ACC112 (cell line): ENCODE results near the gene NFKB1.

Experiments
- H2AFZ ChIP-seq: fragments of 200-600 bp; sonication (generic); one replicate; pipeline ENCODE4 v1.6.0; 2017; ENCODE audit warnings: antibody characterized with exemption, low read length; ENCODE audit not compliant: unreplicated experiment
- H3K27ac ChIP-seq: fragments of 200-600 bp; sonication (generic); 2 replicates; pipeline ENCODE4 v1.5.1; 2014; ENCODE audit warnings: low read depth, mild to moderate bottlenecking, antibody characterized with exemption, low read length, moderate library complexity
- H3K27me3 ChIP-seq: fragments of 200-600 bp; sonication (generic); 2 replicates; pipeline ENCODE4 v1.6.1; 2014; ENCODE audit warnings: mild to moderate bottlenecking, antibody characterized with exemption, low read length, moderate library complexity, mixed read lengths; ENCODE audit not compliant: insufficient read depth
- H3K36me3 ChIP-seq: fragments of 200-600 bp; sonication (generic); 2 replicates; pipeline ENCODE4 v1.6.1; 2016; ENCODE audit warnings: mild to moderate bottlenecking, antibody characterized with exemption, low read length, moderate library complexity, mixed read lengths; ENCODE audit not compliant: insufficient read depth
- H3K4me1 ChIP-seq: fragments of 200-600 bp; sonication (generic); one replicate; pipeline ENCODE4 v1.6.1; 2016; ENCODE audit warnings: low read length, mixed read lengths; ENCODE audit not compliant: insufficient read depth, unreplicated experiment, control insufficient read depth
- H3K4me3 ChIP-seq: fragments of 200-600 bp; sonication (generic); 2 replicates; pipeline ENCODE4 v1.5.1; 2014; ENCODE audit warnings: mild to moderate bottlenecking, low read depth, low read length
- H3K79me2 ChIP-seq: fragments of 200-600 bp; sonication (generic); one replicate; pipeline ENCODE4 v1.6.0; 2016; ENCODE audit warnings: low read length; ENCODE audit not compliant: control insufficient read depth, unreplicated experiment, insufficient read depth

The NFKB1 gene

DNA sequence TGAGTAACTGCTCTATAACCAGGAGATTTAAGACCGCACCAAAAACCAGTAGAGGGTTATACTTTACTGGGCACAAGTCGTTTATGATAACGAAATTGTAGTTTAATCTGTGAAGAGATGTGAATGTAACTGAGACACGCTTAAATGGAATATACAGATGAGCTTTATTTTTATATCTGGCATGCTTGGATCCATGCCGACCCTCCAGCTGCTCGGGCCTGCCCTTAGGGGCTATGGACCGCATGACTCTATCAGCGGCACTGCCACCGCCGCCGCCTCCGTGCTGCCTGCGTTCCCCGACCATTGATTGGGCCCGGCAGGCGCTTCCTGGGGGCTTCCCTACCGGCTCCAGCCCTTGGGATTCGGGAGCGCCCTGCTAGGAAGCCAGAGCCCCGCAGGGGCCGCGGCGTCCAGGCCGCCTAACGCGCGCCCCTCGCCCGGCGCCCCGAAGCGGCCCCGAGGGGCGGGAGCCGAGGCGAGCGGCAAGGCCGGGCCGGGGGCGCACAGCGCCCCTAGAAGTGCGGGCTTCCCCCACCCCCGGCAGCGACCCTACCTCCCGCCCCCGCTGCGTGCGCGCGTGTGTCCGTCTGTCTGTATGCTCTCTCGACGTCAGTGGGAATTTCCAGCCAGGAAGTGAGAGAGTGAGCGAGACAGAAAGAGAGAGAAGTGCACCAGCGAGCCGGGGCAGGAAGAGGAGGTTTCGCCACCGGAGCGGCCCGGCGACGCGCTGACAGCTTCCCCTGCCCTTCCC lies at the start of gene NFKB1:
Gene NFKB1 (plus strand): TSS at position 664 of the 751 bp plus-strand sequence. CDS start 24,160 bp downstream, outside the sequence.
- Histone ChIP-seq H3K79me2 (peaks cover 49% of the 10 kb centered on the region), H2AFZ (peak within 1 kb of the TSS; percentile 58), H3K36me3 (no peaks in the 10 kb centered on the region), H3K27me3 (no peaks in the 10 kb centered on the region), H3K27ac (peak within 1 kb of the TSS; percentile 91), H3K4me3 (peak within 1 kb of the TSS; percentile 84), H3K4me1 (peaks cover 26% of the 10 kb centered on the region)

GRCh38 chr4:102452854-102453253 lies 48.3 kb upstream of the NFKB1 start:
- no peak overlapping the region for H2AFZ ChIP-seq
- no peak overlapping the region for H3K27ac ChIP-seq
- no peaks in the 10 kb centered on the region for H3K4me1 ChIP-seq
- H3K79me2 ChIP-seq: no peaks in the 10 kb centered on the region
- peaks cover 3% of the 10 kb centered on the region for H3K27me3 ChIP-seq
- H3K4me3 ChIP-seq: no peak overlapping the region
- no peaks in the 10 kb centered on the region for H3K36me3 ChIP-seq

DNA sequence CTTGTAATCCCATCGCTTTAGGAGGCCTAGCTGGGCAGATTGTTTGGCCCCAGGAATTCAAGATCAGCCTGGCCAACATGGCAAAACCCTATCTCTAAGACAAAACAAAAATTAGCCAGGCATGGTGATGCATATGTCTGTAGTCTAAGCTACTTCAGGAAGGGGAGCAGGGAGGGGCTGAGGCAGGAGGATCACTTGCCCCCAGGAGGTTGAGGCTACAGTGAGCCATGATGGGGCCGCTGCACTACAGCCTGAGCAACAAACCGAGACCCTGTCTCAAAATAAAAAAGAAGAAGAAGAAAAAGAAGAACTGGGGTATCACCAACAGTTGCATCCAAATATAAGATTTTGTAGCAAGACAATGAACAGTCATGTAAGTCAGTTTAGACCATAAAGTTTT lies 47.3 kb upstream of the NFKB1 start:
- no peaks in the 10 kb centered on the region for H3K4me1 ChIP-seq
- no peaks in the 10 kb centered on the region for H3K79me2 ChIP-seq
- H3K4me3 ChIP-seq: no peak overlapping the region
- H3K36me3 ChIP-seq: no peaks in the 10 kb centered on the region
- H2AFZ ChIP-seq: no peak overlapping the region
- H3K27ac ChIP-seq: no peak overlapping the region
- peaks cover 8% of the 10 kb centered on the region for H3K27me3 ChIP-seq

DNA sequence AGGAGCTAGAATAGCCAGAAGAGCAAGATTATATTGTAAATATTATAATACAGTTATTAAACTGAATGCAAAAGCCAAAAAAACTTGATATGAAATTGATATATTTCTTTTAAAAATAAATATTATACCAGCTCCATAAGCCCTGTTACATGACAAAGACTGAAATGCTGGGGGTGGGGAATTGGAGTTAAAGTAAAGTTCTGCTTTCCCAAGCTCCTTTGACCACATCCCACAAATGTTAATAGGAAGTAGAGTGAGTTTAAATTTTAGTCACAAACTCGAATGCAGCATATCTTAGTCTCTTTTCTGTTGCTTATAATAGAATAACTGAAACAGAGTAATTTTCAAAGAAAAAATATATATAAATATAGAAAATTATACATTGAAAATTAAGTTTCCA lies 46.9 kb upstream of the NFKB1 start:
- Histone ChIP-seq H3K4me3 (no peak overlapping the region), H3K36me3 (no peaks in the 10 kb centered on the region), H3K79me2 (no peaks in the 10 kb centered on the region), H3K4me1 (no peaks in the 10 kb centered on the region), H2AFZ (no peak overlapping the region), H3K27ac (no peak overlapping the region), H3K27me3 (peaks cover 8% of the 10 kb centered on the region)

GRCh38 chr4:102454981-102455685 lies 46.0 kb upstream of the NFKB1 start:
- Histone ChIP-seq H3K27me3 (peaks cover 8% of the 10 kb centered on the region), H3K79me2 (no peaks in the 10 kb centered on the region), H2AFZ (no peak overlapping the region), H3K27ac (no peak overlapping the region), H3K4me3 (no peak overlapping the region), H3K36me3 (no peaks in the 10 kb centered on the region), H3K4me1 (no peaks in the 10 kb centered on the region)

DNA sequence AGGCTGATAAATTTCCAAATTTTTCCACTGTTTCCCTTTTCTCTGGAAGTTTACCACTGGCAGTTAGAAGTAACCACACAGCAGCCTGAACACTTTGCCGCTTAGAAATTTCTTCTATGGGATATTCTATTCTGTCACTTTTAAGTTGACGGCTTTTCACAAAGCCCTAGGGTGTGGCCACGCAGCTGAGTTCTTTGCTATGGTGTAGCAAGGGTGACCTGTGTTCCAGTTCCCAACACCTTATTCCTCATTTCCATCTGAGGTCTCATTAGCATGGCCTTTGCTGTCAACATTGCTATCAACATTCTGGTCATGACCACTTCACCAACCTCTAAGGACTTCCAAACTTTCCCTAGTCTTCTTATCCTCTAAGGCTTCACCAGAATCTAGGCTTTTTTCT lies 45.4 kb upstream of the NFKB1 start:
- Histone ChIP-seq H3K27ac (no peak overlapping the region), H2AFZ (no peak overlapping the region), H3K4me1 (no peaks in the 10 kb centered on the region), H3K4me3 (no peak overlapping the region), H3K27me3 (peaks cover 8% of the 10 kb centered on the region), H3K79me2 (no peaks in the 10 kb centered on the region), H3K36me3 (no peaks in the 10 kb centered on the region)

DNA sequence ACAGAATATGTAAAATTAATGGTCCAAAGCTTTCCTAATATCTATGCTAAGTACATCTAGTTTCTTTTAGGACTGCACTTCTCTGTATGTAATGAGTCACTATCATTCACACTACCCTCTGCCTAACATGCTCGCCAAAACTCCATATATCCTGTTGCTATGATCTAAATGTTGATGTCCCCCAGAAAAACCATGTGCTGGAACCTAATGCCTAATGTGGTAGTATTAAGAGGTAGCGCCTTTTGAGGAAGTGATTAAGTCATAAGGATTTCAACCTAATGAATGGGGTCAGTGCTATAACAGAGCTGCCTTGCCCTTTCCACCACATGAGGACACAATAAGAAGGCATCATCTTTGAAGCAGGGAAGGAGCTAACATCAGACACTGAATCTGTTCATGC lies 34.9 kb upstream of the NFKB1 start:
- H3K4me1 ChIP-seq: peaks cover 3% of the 10 kb centered on the region
- no peak overlapping the region for H3K27ac ChIP-seq
- no peaks in the 10 kb centered on the region for H3K79me2 ChIP-seq
- peaks cover 38% of the 10 kb centered on the region for H3K27me3 ChIP-seq
- no peak overlapping the region for H2AFZ ChIP-seq
- H3K4me3 ChIP-seq: no peak overlapping the region
- no peaks in the 10 kb centered on the region for H3K36me3 ChIP-seq

GRCh38 chr4:102469806-102470205 lies 31.4 kb upstream of the NFKB1 start:
- Histone ChIP-seq H3K79me2 (no peaks in the 10 kb centered on the region), H3K4me1 (peaks cover 3% of the 10 kb centered on the region), H3K4me3 (no peak overlapping the region), H3K36me3 (no peaks in the 10 kb centered on the region), H3K27me3 (peaks cover 31% of the 10 kb centered on the region), H3K27ac (no peak overlapping the region), H2AFZ (no peak overlapping the region)

DNA sequence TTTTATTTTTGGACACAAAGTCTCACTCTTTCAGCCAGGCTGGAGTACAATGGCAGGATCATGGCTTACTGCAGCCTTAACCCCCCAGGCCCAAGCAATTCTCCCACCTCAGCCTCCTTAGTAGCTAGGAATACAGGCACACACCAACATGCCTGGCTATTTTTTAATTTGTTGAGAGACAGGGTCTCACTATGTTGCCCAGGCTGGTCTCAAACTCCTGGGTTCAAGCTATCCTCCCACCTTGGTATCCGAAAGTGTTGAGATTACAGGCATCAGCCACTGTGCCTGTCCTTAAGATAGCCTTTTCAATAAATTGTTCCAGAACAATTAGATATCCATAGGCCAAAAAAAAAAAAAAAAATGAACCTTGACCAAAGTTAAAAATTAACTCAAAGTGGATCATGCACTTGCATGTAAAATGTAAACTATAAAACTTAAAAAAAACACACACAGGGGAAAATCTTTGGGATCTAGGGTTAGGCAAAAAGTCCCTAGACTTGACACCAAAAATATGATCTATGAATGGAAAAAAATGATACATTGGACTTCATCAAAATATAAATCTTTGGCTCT lies 28.6 kb upstream of the NFKB1 start:
- Histone ChIP-seq H3K36me3 (no peaks in the 10 kb centered on the region), H2AFZ (no peak overlapping the region), H3K4me1 (no peaks in the 10 kb centered on the region), H3K4me3 (no peak overlapping the region), H3K27ac (no peak overlapping the region), H3K79me2 (no peaks in the 10 kb centered on the region), H3K27me3 (peaks cover 31% of the 10 kb centered on the region)

GRCh38 chr4:102473476-102473875 lies 27.7 kb upstream of the NFKB1 start:
- Histone ChIP-seq H3K4me1 (no peaks in the 10 kb centered on the region), H3K36me3 (no peaks in the 10 kb centered on the region), H3K4me3 (no peak overlapping the region), H3K27me3 (peaks cover 25% of the 10 kb centered on the region), H2AFZ (no peak overlapping the region), H3K27ac (no peak overlapping the region), H3K79me2 (no peaks in the 10 kb centered on the region)
